C1 segment of cervical spinal cord (tissue), 14 donors: ENCODE measurements around the gene RUNX1.
A peak's percentile ranks its signal among the peaks of the same experiment; 100 is the strongest.

ENCODE experiments used
- DNase-seq, 14 donors: peaks; one replicate each; lab custom pipeline; 2025; lab: John Stamatoyannopoulos, UW

Gene RUNX1

DNA sequence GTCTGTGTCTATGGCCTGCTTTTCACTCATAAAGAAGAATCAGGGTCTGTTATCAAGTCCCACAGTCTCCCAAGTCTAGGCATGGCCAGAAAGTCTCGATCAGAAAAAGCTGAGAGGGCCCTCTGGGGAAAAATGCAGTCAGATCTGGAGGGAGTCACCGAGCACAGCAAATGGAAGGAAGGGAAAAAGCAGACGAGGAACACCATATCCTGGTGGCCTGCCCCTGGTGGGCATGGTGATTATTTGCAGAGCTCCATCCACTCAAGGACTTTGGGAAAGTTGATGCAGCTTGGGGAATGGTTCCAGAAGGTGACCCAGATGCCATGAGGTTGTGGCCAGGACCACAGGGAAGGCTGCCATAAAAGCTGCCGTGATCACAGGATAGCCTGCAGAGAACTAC is 191.2 kb downstream of the RUNX1 start:
- no peak for DNase-seq

DNA sequence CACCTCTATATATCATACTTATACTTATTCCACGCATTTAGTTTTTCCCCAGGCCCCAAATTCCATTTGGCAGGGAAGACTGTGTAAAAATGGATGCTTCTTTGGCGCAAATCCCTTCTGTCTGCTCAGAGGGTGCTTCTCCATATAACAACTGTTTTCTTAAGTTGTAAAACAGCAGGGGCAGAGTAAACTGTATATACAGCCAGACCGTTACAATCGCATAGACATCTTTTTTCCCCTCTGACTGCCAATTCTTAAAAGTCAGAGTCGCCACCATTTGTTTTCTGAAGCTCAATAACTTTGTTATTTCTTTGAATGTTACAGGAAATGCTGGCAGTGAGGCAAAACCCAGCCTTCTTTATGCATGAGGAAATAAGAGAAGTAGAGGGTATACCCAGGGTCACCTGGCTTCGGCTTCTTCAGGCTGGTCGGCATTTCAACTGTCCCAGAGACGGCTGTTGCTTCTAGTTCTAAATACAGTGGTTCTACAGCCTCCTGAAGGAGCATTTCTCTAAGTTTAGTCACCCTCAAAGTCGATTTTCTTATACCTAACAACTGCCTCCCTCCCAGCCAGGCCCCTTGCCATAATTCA is 191.9 kb downstream of the RUNX1 start:
- DNase-seq: no peak

- no peak for DNase-seq
These were observed 196.7 kb downstream of the RUNX1 start for GRCh38 chr21:34852448-34852847.

DNA sequence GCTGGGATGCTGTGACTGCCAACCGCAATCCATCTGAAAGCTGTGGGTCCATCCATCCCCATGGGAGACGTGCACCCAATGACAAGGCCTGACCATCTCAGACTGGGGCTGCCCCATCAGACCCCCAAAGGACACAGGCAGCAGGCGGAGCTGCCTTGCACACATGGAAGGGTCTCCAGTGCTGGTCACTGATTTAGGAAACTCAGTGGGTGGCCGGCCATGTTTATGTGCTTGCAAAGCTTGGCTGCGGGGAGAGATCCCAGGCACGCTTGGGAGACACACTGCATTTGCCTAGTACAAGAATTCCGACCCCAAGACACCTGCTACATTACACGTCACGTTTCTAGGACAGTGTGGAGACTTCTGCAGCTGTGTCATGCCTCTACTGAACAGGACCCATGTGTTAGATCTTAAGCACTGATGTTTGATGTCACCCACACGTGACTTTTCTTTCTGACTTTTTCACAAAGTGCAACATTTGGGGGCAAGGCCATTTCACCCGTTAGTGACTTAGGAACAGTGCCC is 198.9 kb downstream of the RUNX1 start:
- no peak for DNase-seq

DNA sequence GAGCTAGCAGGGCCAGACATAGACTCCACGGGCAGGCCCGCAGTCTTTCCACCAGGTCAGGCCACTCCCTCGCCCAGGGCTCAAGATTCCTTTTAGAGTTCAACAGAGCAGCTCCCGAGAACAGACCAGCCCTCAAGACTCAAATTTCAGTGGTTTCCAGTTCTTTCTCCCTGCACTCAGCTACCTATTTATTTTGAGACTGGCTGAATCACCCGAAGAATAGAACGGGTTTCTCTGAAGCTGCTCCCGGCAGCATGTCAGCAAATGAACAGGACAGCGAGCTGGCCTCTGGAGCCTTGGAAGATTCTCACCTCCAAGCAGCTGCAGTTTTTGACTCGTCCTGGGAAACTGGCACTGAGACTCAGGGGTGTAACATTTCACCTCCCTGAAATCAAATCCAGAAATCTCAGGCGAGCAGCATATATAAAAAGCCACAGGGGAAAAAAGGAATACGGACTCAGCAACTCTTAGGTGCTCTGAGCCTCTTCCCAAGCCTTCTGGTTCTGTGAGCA is 202.4 kb downstream of the RUNX1 start:
- DNase-seq: no peak

GRCh38 chr21:34845521-34846451 is 203.3 kb downstream of the RUNX1 start:
- no peak for DNase-seq

- DNase-seq: peak in 1 of 14 donors; percentile 15
These were observed 204.2 kb downstream of the RUNX1 start for GRCh38 chr21:34844924-34845238.

DNA sequence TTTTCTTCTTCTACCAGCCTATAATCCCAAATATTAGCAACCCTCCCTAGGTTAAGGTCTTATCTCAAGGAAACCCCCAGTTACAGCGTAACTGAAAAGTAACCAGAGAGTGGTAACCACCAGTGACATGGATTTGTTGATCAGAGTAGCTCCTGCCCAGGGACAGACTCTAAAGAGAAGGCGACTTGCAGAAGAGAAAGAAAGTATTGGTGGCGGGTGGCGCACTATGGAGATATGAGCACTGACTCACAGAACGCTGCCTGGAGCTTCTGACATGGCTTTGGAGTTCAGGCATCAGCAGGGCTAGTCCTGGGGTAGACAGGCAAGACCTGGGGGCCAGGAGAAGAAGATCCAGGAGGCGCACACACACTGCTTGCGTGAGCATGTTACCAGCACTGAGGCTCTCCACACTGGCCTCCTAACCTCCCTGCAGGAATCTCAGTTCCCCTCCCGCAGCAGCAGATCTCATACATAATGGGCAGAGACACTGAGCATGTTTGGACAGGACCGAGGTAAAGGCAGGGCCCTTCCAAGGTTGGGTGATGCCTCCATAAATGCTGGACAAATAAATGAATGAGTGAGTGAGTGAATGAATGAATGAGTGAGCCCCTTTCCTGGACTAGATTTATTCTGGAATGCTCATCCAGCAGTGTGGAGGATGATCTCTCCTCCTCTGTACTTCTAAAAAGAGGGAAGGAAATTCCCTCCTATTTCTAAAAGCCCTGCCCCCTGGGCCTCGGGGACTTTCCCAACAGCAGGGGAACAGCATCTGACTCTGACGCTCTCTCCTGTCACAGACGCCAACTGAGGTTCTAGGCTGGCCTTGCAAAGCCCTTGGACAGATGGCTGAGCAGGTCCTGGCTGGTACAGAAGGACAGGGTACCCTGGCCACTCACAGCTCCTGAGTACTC is 204.8 kb downstream of the RUNX1 start:
- peak in 2 of 14 donors; percentile 10 to 15 for DNase-seq

GRCh38 chr21:34843562-34843961 is 205.5 kb downstream of the RUNX1 start:
- no peak for DNase-seq

GRCh38 chr21:34841154-34841553 is 207.9 kb downstream of the RUNX1 start:
- DNase-seq: no peak

- no peak for DNase-seq
These were observed 208.4 kb downstream of the RUNX1 start for GRCh38 chr21:34840693-34841092.

GRCh38 chr21:34838956-34839820 is 209.9 kb downstream of the RUNX1 start:
- no peak for DNase-seq

DNA sequence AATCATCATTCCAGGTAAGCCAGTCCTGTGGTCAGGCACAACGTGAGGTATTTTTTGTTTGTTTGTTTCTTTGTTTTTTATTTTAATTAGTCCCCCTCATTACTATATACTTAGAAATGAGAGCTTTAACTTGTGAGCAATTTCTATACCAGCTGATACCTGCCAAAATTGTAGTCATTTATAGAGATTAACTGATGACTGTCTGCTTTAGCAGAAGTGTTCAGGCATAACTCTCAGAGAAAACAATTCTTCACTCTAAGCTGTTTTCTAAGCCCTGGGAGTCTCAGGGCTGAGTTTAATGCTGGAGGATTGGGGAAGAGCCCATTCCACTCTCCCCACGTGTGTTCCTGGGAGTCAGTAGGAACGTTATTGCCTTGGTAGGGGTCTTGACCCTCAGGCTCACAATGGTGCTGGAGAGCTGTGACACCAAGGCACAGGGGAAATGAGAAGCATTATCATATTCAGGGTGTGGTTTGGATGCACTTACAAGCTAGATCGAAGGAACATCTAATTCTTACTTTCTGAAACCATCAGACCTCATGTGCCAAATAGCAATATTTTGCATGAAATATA is 212.1 kb downstream of the RUNX1 start:
- no peak for DNase-seq

- peak in 2 of 14 donors; percentile 11 to 39 for DNase-seq
These were observed 212.8 kb downstream of the RUNX1 start for GRCh38 chr21:34836103-34836932.

- no peak for DNase-seq
These were observed 213.6 kb downstream of the RUNX1 start for GRCh38 chr21:34835526-34835925.

DNA sequence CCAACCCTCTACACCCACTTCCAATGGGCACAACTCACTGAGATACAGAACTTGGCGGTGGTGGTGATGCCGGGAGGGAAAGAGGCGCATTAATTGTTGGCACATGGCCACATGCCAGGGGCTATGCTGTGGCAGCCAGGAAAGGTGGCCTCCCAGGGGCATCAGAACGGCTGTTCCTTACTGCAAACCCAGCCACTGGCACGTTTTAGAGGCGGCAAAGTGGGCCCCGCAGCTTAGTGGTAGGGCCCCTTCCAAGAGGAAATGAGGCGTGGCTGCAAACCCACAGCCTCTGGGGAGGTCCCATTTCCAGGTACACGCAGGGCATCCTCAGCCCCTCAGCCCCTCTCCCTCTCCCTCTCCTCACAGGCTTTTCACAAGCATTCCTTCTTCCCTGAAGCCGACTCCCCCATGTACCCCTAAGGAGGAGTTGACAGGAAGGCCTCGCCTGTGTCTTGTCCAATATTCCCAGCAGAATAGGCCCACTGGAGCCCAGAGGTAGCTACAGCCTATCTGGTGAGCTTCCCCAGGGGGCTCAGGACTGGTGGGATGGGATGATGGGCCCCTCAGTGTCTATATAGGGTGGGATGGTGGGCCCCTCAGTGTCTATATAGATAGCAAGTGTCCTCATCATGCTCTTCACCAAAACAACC is 214.1 kb downstream of the RUNX1 start:
- no peak for DNase-seq

DNA sequence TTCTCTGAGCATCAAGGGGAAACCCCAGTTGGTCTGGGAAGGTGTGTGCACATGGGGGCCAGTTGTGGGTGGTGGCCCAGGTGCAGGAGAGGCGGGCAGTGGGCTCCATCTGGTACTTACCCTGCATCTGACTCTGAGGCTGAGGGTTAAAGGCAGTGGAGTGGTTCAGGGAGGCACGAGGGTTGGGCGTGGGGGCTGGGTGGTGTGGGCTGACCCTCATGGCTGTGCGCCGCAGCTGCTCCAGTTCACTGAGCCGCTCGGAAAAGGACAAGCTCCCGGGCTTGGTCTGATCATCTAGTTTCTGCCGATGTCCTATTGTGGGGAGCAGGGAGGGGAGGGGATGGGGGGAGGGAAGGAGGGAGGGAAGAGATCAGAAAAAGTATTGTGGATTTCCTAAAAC is 214.8 kb downstream of the RUNX1 start:
- DNase-seq: no peak

GRCh38 chr21:34833465-34833864 is 215.6 kb downstream of the RUNX1 start:
- no peak for DNase-seq
